ENCODE measurements around the gene GRK2. TPM values are rescaled to one million over a fixed set of nuclear protein-coding genes. Genes with fewer than 3 reads are reported as not detected.

The GRK2 gene
- 10 to 100 TPM; 58.0 to 61.7 TPM for total RNA-seq
- 43.5 TPM for polyA plus RNA-seq (2013, experiment 1 of 2)
- 39.5 TPM for polyA plus RNA-seq (2013, experiment 2 of 2)
- long read RNA-seq, experiment 1, partial matches to known transcripts, result 7 of 25 reads
- long read RNA-seq, experiment 1, other reads (novel, unspliced or antisense), result 17 of 25 reads
- long read RNA-seq, experiment 2, transcript GRK2-201 (21 exons, 3,466 nt), result major isoform, 217 of 284 reads
- long read RNA-seq, experiment 2, partial matches to known transcripts, result 22 of 284 reads
- long read RNA-seq, experiment 2, other reads (novel, unspliced or antisense), result 45 of 284 reads
- long read RNA-seq, experiment 3, partial matches to known transcripts, result 7 of 12 reads
- long read RNA-seq, experiment 3, other reads (novel, unspliced or antisense), result 1 of 12 reads
- long read RNA-seq, experiment 4, partial matches to known transcripts, result 3 of 3 reads
- long read RNA-seq, experiment 4, other reads (novel, unspliced or antisense), result 0 of 3 reads

DNA sequence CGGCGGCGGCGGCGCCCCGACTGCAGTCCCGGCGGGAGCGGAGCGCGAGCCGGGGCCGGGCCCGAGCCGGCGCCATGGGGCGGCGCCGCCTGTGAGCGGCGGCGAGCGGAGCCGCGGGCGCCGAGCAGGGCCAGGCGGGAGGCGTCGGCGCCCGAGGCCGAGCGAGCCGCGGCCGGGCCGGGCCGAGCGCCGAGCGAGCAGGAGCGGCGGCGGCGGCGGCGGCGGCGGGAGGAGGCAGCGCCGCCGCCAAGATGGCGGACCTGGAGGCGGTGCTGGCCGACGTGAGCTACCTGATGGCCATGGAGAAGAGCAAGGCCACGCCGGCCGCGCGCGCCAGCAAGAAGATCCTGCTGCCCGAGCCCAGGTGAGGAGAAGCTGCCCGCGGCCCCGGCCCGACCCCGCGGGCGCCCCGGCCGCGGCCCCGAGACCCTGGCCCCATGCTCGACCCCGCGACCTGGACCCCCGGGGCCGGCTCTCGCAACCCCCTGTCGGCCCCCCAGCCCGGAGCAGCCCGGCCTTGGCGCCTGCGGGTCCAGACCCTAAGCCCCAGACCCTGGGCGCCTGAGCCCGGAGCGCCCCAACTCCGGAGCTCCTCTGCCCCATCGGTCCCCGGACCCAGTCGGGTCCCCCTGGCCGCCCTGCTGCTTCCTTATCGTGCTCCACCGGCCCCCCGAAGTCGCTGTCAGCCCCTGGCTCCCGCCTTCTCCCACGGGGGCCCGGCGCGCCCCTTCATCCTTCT is at the start of gene GRK2:
Gene GRK2 (plus strand): TSS at position 25 of the 739 bp plus-strand sequence. CDS start 227 bp downstream, at position 252.
- Histone ChIP-seq H3K4me3 (ENCODE audit: low read length) (peak within 1 kb of the TSS; percentile 90), H3K9ac (ENCODE audit: extremely low read depth, low read length, poor library complexity, severe bottlenecking) (peak within 1 kb of the TSS; percentile 57), H3K9me3 (ENCODE audit: control insufficient read depth, low read length) (no peaks in the 10 kb centered on the region), H3K36me3 (ENCODE audit: control insufficient read depth, insufficient read depth, low read length) (peaks cover 26% of the 10 kb centered on the region), H3K4me1 (ENCODE audit: control insufficient read depth, insufficient read depth, low read length) (peaks cover 19% of the 10 kb centered on the region), H3K27ac (ENCODE audit: low read depth, low read length) (no peak within 1 kb of the TSS), H3K27me3 (ENCODE audit: control insufficient read depth, insufficient read depth, low read length, poor library complexity, severe bottlenecking) (no peaks in the 10 kb centered on the region)
- Mint-ChIP-seq H3K4me1 (peaks cover 41% of the 10 kb centered on the region), H3K36me3 (ENCODE audit: low read depth) (peaks cover 6% of the 10 kb centered on the region), H3K27me3 (ENCODE audit: insufficient read depth) (peaks cover 22% of the 10 kb centered on the region), H3K9me3 (no peaks in the 10 kb centered on the region), H3K4me3 (peak within 1 kb of the TSS; percentile 92), H3K27ac (peak within 1 kb of the TSS; percentile 74)
- peak; percentile 75 for DNase-seq
- TF ChIP-seq, protein P1, sequence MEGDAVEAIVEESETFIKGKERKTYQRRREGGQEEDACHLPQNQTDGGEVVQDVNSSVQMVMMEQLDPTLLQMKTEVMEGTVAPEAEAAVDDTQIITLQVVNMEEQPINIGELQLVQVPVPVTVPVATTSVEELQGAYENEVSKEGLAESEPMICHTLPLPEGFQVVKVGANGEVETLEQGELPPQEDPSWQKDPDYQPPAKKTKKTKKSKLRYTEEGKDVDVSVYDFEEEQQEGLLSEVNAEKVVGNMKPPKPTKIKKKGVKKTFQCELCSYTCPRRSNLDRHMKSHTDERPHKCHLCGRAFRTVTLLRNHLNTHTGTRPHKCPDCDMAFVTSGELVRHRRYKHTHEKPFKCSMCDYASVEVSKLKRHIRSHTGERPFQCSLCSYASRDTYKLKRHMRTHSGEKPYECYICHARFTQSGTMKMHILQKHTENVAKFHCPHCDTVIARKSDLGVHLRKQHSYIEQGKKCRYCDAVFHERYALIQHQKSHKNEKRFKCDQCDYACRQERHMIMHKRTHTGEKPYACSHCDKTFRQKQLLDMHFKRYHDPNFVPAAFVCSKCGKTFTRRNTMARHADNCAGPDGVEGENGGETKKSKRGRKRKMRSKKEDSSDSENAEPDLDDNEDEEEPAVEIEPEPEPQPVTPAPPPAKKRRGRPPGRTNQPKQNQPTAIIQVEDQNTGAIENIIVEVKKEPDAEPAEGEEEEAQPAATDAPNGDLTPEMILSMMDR (conservative IDR thresholded peaks at IDR 0.05), result no peak
- 0% methylated on average over 49 to 103 of the region's 103 CpGs for WGBS, 2 experiments (ENCODE audit: insufficient coverage in 1 of 2, insufficient read length in 1 of 2)

DNA sequence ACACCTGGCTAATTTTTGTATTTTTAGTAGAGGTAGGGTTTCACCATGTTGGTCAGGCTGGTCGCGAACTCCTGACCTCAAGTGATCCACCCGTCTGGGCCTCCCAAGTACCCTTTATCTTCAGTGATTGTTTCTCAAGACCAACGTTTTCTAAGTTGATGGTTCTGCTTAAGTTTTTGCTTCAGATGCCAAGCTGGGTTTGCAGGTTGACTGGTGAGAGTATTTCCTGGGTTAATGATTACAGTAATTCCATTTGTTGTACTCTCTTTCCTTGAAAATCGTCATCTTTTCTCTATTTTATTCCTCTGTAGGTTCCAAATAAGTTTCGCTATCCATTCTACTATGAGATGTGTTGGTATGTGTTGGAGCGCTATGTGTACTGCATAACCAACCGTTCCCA is 38.5 kb upstream of the GRK2 start:
- Mint-ChIP-seq H3K27ac (no peak overlapping the region), H3K9me3 (peaks cover 4% of the 10 kb centered on the region), H3K27me3 (ENCODE audit: insufficient read depth) (no peaks in the 10 kb centered on the region), H3K36me3 (ENCODE audit: low read depth) (peaks cover 87% of the 10 kb centered on the region), H3K4me1 (no peaks in the 10 kb centered on the region), H3K4me3 (no peak overlapping the region)
- TF ChIP-seq, protein P1 (conservative IDR thresholded peaks at IDR 0.05), result no peak
- WGBS, 2 experiments (ENCODE audit: insufficient coverage in 1 of 2, insufficient read length in 1 of 2), result 83 to 94% methylated on average over 3 to 8 of the region's 8 CpGs
- Histone ChIP-seq H3K36me3 (ENCODE audit: control insufficient read depth, insufficient read depth, low read length) (peaks cover 74% of the 10 kb centered on the region), H3K9ac (ENCODE audit: extremely low read depth, low read length, poor library complexity, severe bottlenecking) (no peak overlapping the region), H3K9me3 (ENCODE audit: control insufficient read depth, low read length) (peaks cover 14% of the 10 kb centered on the region), H3K27ac (ENCODE audit: low read depth, low read length) (no peak overlapping the region), H3K27me3 (ENCODE audit: control insufficient read depth, insufficient read depth, low read length, poor library complexity, severe bottlenecking) (no peaks in the 10 kb centered on the region), H3K4me3 (ENCODE audit: low read length) (no peak overlapping the region), H3K4me1 (ENCODE audit: control insufficient read depth, insufficient read depth, low read length) (no peaks in the 10 kb centered on the region)
- DNase-seq, result no peak

DNA sequence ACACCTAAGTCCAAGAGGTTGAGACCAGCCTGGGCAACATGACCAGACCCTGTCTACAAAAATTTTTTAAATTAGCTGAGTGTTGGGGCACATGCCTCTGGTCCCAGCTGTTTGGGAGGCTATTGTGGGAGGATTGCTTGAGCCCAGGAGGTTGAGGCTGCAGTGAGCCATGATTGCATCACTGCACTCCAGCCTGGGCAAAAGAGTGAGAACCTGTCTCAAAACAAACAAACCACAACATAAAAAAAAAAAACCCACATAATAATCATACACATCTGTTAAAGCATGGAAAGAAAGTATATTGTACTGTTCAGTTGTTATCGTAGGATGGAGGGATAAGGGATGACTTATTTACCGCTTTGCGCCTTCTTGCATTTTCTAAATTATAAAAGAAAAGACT is 35.9 kb upstream of the GRK2 start:
- Histone ChIP-seq H3K27ac (ENCODE audit: low read depth, low read length) (no peak overlapping the region), H3K4me1 (ENCODE audit: control insufficient read depth, insufficient read depth, low read length) (no peaks in the 10 kb centered on the region), H3K9ac (ENCODE audit: extremely low read depth, low read length, poor library complexity, severe bottlenecking) (no peak overlapping the region), H3K9me3 (ENCODE audit: control insufficient read depth, low read length) (peaks cover 5% of the 10 kb centered on the region), H3K36me3 (ENCODE audit: control insufficient read depth, insufficient read depth, low read length) (peaks cover 59% of the 10 kb centered on the region), H3K27me3 (ENCODE audit: control insufficient read depth, insufficient read depth, low read length, poor library complexity, severe bottlenecking) (no peaks in the 10 kb centered on the region), H3K4me3 (ENCODE audit: low read length) (no peak overlapping the region)
- Mint-ChIP-seq H3K4me1 (peaks cover 10% of the 10 kb centered on the region), H3K27ac (no peak overlapping the region), H3K27me3 (ENCODE audit: insufficient read depth) (no peaks in the 10 kb centered on the region), H3K9me3 (no peaks in the 10 kb centered on the region), H3K4me3 (no peak overlapping the region), H3K36me3 (ENCODE audit: low read depth) (peaks cover 68% of the 10 kb centered on the region)
- TF ChIP-seq, protein P1 (conservative IDR thresholded peaks at IDR 0.05), result no peak
- no peak for DNase-seq
- WGBS, 2 experiments (ENCODE audit: insufficient coverage in 1 of 2, insufficient read length in 1 of 2), result 100% methylated on average over 2 to 3 of the region's 3 CpGs
